GM19455 (cell line): ENCODE measurements around the gene OR10T2.
A peak's percentile ranks its signal among the peaks of the same experiment; 100 is the strongest.
"Not testable (repeated sequence)": the region's sequence is repeated elsewhere in the genome, so short reads cannot be mapped to it uniquely, and the experiment has no call there.

Experiments used
- ATAC-seq: cut with Tn5 transposase; IDR thresholded peaks from one replicate; pipeline ENCODE4 v1.9.1; 2021; ENCODE audit not compliant: unreplicated experiment

Gene OR10T2, protein sequence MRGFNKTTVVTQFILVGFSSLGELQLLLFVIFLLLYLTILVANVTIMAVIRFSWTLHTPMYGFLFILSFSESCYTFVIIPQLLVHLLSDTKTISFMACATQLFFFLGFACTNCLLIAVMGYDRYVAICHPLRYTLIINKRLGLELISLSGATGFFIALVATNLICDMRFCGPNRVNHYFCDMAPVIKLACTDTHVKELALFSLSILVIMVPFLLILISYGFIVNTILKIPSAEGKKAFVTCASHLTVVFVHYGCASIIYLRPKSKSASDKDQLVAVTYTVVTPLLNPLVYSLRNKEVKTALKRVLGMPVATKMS

GRCh38 chr1:158398818-158399514, at the start of gene OR10T2:
Gene OR10T2 (minus strand): TSS chr1:158399466. CDS start chr1:158399466, 0 bp downstream.
- ATAC-seq: no peak

GRCh38 chr1:158445376-158445775, 46.1 kb upstream of the OR10T2 start:
- ATAC-seq: no peak

GRCh38 chr1:158434741-158435140, 35.5 kb upstream of the OR10T2 start:
- ATAC-seq: no peak

GRCh38 chr1:158430163-158430562, 30.9 kb upstream of the OR10T2 start:
- ATAC-seq: not testable (repeated sequence)

DNA sequence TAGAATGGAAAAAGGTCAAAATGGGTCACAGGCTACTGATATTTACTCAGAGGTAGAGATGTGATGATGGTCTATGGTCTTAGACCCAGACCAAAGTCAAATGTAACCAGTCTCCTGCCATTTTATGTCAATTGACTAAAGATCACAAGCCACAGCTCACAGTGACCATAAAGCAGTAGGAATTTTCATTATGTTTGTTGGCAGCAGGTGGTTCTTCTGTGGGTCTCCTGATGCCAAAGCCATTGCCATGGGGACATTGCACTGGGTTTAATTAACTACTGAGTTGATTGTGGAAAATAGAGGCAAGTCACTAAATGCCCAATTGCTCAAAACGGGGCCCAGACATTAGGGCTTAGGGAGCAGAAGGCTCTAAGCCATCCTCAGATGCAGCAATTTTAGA, 26.9 kb upstream of the OR10T2 start, which contains the start of gene OR10K2:
Gene OR10K2 (minus strand): TSS at position 101 of the 400 bp plus-strand sequence. CDS start 5,371 bp downstream, outside the sequence.
- no peak for ATAC-seq

- ATAC-seq: no peak
These were observed 25.8 kb upstream of the OR10T2 start for GRCh38 chr1:158425027-158425426.

- no peak for ATAC-seq
These were observed 22.9 kb upstream of the OR10T2 start for GRCh38 chr1:158422212-158422611.

GRCh38 chr1:158417586-158417985, 18.3 kb upstream of the OR10T2 start:
- no peak for ATAC-seq

GRCh38 chr1:158414651-158415345, 15.5 kb upstream of the OR10T2 start:
- ATAC-seq: no peak

DNA sequence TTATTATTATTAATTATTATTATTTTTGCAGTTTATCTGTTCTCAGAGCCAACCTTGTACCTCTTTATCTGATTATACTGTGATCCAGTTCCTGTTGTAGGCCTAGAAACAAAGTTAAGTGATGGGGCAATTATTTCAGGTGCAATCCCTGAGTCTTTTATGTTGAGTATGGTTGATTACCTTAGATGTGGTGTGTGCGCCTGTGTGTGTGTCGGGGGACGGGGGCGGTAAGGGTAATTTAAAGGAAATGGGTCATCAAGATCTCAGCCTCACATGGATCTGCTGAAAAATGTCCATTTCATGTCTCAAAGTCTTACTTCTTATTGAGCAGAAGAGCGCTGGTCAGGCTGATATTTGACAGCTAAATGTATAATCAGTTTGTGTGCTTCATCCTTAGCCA, 7.8 kb upstream of the OR10T2 start:
- no peak for ATAC-seq

- no peak for ATAC-seq
These were observed 1.6 kb upstream of the OR10T2 start for GRCh38 chr1:158400871-158401270.

- no peak for ATAC-seq
These were observed 2.6 kb downstream of the OR10T2 start for GRCh38 chr1:158396646-158397045.

- no peak for ATAC-seq
These were observed 5.8 kb downstream of the OR10T2 start for GRCh38 chr1:158393476-158393875.

- ATAC-seq: no peak
These were observed 8.2 kb downstream of the OR10T2 start for GRCh38 chr1:158391099-158391498.

DNA sequence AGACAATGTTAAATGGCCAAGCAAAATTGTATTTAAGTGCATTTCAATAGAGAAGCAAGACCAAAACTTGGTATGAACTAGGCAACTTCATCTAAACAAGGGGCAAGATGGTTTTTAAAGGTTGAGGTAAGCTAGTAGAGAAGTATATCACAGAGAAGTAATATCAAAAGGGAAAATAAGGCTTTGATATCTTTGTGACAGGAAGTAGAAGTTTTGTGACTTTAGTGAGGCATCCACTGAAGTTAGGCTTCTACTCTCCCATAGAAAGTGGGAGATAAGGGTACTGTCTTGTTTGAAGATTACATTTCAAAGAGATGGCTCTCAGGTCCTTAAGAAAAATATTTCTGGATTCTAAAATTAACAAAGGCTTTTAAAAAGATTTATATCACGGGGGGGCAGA, 8.9 kb downstream of the OR10T2 start:
- no peak for ATAC-seq

DNA sequence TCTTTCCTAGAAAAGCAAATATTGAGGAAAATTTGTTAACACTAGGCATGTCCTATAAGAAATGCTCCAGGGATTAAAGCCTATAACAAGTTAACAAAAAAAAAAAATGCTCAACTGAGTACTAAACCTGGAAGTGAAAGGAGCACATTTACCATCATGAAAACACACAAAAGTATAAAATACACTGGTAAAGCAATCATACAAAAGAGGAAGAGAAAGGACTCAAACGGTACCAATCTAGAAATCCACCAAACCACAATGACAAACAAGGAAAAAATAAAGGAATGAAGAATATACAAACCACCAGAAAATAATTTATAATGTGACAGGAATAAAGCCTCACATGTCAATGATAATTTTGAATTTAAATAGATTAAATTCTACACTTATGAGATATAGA, 24.4 kb downstream of the OR10T2 start:
- ATAC-seq: no peak

GRCh38 chr1:158374101-158374500, 25.2 kb downstream of the OR10T2 start:
- ATAC-seq: not testable (repeated sequence)

DNA sequence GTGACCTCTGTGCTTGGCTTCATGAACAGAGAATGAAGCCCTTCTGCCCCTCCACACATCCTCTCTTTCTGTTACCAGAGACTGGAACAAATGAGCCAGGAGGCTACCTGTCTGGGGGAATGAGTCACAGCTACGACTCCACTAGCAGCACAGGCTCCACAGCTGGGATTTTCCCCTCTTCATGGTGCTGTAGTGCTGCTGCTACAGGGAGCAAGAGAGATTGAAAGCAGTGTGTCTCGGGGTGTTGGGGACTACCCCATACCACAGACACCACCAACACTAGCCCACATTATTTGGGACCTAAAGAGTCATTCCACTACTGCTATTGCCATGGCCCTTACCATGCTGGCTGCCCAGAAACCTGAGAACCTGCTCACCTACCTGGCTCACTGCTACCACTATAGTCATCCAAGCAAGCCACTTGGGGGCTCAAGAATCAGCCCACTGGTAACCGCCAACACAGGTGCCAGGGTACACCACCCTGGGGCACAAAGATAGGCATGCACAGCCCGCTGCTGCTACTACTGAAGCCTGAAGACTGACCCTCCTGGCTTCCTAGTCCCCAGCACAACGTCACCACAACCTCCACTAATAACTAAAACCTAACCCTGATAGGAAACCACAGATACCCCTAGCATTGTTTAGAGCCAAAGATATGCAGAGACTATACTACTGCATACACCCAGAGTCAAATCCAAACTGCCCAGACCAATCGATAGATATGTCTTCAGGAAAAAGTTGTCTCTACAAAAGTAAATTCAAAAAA, 27.9 kb downstream of the OR10T2 start:
- peak; percentile 76 for ATAC-seq

GRCh38 chr1:158366783-158367182, 32.5 kb downstream of the OR10T2 start:
- ATAC-seq: no peak

DNA sequence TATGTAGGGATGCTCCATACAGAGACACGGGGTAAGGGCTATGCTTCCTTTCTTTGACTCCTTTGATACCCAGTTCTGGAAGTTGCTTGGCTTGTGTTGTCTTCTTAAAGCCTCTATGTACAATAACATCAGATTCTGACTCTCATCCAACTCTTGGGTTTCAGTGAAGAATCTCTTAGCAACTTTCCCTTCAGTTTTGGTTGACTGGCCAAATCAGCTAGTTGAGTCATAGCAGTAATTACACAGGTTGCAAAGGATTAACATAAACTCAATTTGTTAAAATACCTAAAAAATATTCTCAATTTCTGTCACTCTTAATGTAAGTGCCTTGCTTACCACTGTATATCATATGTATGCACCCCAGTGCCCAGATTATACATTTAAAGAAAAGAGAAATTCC, 36.3 kb downstream of the OR10T2 start:
- no peak for ATAC-seq

GRCh38 chr1:158362482-158362881, 36.8 kb downstream of the OR10T2 start:
- no peak for ATAC-seq
